ENCODE data around the gene C10orf62.
"Not testable (repeated sequence)": the region's sequence is repeated elsewhere in the genome, so short reads cannot be mapped to it uniquely, and the experiment has no call there.

Gene C10orf62, protein sequence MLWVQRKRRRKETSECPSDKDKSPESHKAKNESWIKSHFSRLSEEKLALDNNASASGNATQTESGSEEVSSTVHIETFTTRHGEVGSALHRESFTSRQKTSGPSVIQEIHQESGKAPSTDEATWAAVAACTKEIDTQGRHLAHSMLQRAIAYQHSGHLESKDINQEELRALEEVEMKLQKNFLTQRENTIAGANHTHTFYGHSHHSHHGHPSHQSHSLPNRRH

DNA sequence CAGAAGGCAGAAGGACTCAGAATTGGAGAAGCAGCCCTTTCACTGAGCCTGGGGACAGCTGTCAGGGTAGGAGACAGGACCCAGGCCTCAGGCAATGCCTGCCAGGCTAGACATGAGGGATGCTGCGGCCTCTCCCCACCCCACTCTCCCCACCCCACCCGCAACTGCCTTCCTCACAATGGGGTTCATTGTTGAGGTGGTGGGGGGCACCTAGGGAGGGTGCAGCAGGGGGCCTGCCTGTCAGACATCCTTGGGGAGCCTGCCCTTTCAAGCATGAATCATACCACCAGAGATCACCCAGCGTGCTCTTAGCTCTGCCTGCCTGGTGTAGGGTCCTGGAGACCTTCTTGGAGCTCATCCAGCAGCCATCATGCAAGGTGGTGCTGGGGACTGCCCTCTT is at the start of gene C10orf62:
TSS of gene C10orf62 (plus strand) at position 243 of the 400 bp plus-strand sequence. CDS start 177 bp downstream, outside the sequence.
- no peak for DNase-seq

DNA sequence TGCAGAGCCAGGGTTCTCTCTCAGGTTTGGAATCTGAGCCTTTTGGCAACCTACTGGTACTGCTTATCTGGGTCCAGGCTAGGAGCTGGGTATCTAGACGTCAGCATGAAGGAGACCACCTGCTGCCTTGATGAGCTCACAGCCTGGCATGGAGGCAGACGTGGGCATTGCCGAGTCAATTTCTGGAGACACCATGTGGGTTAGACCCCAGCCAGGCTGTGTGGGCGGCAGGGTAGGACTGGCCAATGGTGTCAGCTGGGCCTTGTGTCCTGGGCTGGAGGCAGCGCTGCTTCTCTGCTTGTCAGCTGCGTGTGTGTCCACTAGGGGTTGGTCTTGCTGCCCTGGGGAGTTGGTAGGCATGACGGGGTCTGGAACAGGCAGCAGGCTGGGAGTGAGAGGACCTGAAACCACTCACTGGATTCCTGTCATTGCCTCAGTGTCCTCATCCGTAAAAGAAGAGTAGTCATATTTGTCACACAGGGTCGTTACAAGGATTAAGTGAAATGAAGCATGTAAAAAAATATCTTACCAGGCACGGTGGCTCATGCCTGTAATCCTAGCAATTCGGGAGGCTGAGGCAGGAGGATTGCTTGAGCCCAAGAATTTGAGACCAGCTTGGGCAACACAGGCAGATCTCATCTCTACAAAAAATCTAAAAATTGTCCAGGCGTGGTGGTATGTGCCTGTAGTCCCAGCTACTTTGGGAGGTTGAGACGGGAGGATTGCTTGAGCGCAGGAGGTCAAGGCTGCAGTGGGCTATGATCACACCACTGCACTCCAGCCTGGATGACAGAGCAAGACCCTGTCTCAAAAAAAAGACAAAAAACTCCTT is 48.6 kb upstream of the C10orf62 start:
- DNase-seq, result no peak

DNA sequence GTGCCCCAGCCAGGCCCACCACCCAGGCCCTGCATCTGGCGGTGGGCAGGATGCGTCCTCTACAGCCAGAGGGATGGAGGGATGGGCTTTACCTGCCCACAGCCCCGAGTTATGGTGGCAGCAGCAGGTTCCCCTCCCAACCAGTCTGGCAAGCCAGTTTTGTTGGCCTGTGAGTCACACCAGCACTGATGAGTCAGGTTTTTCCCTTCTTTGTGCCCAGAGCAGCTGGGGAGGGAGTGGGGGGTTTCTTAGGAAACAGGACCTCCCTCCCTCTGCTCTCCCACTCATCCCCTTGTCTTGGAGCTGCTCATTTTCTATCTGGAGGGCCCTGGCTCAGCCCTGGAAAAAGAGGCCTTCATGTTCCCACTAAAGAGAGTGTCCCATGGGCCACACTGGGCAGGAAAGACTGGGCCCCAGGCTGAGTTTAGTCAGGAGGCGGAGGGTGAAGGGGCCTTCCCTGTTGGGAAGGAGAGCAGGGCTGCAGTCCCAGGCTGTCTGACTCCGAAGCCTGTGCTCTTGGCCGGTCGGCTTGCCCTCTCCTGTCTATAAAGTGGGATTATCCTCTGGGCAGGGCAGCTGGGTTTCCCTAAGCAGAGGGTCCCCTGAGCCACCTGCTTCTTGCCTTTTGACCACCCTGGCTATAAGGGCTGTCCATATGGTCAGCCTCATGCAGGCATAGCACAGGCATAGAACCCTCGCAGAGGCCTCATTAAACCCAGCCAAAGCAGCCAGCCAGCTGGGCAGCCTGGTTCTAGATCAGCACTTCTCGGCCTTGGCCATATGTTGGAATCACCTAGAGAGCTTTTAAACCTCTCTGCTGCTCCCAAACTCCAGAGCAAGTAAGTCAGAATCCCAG is 47.1 kb upstream of the C10orf62 start:
- DNase-seq, result peak; percentile 58

DNA sequence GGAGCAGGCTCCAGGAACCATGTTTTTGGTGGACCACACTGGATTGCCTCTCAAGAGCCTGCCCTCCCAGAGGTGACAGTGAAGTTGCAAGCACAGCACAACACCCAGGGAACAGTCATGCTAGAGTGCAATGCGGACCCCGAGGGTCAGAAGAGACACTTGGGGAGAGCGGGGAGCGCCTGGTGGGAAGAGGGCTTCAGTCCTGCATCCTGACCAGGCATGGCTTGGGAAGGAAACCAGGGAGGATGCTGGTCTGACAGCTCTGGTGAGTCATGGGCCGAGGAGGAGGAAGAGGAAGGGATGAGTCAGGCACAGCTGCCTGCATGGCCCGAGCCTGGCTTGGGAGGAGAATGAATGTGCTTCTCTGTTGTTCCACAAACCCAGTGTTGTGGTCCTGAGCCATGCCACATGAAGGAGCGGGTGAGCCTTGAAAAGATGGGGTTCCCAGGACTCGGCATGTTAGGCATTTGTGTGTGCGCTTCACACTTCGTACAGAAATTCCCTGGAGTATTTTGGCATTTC is 46.4 kb upstream of the C10orf62 start:
- peak; percentile 73 for DNase-seq

DNA sequence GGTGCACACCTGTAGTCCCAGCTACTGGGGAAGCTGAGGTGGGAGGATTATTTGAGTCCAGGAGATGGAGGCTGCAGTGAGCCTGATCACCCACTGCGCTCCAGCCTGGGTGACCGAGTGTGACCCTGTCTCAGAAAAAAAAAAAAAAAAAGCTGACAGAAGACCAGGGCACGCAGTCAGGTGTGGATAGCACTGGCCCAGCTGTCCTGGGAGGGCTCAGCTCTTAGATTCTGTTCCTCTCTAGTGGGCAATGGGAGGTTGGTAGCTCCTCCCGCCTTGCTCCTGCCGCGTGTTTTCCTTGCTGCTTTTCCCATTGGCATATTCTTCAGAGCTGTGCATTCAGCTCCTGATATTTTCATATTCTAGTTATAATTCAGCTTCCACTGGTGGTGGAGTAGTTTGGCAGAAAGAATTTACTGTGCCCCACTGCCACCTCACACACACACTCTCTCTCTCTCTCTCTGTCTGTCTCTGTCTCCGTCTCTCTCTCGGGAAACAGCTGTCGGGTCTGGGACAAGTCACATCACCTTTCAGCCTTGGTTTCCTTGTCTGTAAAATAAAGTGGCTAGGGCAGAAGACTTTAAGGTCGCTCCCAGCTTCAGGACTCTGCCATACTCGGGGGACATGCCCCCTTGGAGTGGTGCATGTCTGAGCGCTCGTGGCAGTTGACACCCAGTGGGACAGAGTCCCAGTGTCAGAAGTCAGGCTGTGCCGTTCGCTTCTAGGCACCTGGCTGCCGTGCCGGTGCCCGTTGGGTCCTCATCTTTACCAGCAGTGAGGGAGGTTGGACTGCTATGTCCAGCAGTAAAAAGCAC is 42.9 kb upstream of the C10orf62 start:
- no peak for DNase-seq

DNA sequence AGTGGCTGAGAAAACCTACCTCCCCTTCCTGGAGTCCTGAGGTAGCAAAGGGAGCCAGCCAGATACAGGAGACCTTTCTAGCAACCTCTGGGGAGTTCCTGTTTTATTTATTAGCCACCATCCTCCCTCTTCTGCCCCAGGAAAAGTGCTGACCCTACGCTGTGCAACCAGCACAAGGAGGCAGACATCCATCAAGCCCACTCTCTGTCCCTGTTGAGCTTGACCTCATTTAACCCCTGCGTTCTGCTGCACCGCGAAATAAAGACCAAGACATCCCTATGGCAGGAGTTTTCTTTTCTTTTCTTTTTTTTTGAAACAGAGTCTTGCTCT is 42.3 kb upstream of the C10orf62 start:
- no peak for DNase-seq

DNA sequence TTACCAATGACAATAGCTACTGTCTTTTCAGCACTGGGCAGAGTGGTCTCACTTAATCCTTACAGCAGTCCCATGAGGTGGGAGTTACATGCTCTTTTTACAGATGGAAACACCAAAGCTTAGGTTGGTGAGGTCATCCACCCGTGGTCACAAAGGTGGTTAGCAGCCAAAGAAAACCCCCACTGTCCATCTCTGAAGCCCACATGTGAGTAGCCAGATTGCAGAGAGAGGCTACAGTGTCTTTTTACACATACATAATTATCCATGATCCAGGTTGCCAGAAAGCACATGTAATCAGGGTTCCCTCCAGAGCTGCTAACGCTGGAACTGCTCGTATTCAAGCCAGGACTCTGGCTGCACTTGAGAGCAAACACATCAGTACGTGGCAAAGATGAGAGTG is 41.6 kb upstream of the C10orf62 start:
- no peak for DNase-seq

DNA sequence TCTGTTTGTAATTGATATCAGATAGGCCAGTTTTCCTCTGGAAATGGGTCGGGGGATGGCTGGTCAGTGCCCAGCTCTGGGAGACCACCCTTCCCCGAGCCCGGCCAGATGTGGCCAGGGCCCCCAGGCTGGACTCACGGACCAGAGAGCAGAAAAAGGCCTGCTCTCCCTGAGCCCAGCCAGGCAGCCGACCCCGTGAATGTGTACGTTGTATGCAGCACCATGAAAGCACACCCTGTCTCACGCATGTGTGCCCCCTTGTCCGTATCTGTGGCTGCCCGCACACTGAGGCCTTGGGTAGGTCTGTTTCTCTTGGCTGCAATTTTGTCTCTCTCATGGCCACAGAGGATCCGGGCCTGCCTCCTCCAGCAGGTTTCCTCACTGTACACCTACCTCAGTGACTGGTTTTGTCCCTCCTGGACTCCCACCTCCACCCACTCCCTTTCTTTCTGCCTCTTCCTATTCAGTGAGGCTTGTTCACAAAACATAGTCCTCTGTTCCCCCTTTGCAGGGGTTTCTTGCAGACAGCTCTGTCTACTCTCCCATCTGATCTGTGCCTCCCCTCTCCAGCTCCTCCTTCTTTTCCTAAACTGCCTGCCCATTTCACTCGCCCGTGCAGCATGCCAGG is 40.6 kb upstream of the C10orf62 start:
- DNase-seq, result no peak

DNA sequence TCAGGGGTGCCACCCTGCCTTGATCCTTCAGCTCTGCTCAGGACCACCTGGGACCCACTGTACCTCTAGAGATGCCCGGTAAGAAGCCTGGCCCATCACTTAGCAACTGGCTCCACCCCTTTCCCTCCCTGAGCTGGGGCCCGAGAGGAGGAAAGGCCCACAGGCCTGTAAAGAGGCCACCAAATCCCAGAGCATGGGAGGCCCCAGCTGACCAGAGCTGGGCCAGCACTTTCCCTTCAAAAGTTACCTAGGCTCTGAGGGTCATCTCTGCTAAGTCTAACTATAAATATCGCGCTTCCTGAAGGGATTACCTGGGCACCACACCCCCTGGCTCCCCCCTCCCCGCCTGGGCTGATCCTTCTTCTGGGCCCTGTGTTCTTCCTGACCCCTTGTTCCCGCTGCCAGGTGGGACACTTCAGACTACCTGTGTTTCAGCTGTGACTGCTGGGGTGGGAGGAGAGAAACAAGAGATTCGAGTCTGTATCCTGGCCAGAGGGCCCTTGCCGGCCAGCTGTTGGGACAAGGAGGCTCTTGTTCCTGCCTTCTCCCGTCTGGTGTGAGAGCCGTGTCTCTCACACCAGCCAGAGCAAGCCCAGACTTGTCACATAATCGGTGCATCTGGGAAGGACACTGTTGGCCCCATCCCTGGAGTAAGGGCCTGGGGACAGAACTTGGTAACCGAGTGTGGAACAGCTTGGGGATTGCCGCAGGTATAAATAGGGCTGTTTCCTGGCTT is 39.8 kb upstream of the C10orf62 start:
- DNase-seq, result no peak

DNA sequence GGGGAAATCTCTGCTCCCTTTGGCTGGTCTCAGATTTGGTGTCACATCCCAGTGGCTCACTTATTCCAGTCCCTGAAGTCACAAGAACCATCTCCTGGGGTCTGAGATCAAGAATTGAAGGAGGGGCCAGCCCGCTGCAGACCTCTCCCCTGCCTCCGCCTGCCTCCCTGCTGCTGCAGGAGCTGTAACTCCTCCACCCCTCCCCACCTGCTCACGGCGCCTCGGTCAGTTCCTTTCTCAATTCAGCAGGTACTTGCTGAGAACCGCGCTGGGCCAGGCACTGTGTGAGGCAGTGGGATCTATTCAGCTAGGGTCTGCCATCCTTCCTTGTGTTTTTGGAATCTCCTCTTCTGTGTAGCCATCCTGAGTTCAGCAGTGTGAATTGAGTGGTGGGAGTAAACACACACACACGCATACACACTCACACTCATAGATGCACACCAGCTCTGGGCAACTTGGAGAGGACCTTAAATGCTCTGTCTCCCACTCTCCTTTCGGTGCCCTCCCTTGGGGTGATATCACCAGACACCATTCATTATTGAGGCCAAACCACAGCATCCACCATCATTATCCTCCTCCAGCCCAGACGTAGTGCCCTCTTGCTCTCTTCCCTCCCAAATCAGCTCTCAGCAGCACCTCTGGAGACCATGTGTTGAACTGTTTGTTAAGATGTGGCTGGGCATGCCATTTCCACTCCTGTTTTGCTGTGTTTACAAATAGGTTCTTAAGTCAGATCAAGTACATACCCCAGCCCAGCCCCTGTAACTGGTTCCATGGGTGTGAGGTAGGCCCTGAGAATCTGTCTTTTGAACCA is 39.0 kb upstream of the C10orf62 start:
- DNase-seq, result no peak

DNA sequence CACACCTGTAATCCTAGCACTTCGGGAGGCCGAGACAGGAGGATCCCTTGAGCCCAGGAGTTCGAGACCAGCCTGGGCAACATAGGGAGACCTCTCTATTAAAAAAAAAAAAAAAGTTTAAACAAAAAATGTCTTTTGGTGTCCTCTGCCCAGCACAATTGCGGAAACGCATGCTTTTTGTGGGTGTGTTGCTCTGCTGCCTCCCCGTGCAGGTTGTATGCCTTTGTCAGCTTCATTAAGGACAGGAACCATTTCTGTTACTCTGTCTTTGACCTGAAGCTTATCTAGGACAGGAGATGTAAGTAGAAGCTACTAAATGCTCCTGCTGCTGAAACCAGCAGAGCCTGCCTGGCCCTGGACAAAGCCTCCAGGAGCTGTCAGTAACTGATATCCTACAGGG is 38.2 kb upstream of the C10orf62 start:
- no peak for DNase-seq

DNA sequence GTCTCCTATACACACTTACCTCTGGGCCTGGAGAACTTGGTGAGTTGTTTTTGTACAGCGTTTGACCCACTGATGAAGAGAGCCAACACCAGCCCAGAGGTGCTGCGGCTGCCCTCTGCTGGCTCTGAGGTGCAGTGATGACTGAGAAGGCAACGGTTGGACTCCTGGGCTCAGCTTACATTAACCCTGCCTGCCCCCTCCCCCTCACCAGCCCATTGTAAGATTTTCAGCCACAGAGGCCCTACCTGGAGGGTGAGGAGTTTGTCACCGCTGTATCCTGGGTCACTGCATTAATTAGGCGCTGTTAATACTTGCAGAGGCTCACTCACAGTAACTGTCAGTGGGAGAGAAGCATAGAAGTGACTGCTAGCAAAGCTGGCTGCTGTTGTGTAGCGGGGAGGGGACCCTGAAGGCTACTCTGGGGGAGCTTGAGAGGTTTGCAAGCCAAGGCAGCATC is 35.9 kb upstream of the C10orf62 start:
- peak; percentile 75 for DNase-seq

DNA sequence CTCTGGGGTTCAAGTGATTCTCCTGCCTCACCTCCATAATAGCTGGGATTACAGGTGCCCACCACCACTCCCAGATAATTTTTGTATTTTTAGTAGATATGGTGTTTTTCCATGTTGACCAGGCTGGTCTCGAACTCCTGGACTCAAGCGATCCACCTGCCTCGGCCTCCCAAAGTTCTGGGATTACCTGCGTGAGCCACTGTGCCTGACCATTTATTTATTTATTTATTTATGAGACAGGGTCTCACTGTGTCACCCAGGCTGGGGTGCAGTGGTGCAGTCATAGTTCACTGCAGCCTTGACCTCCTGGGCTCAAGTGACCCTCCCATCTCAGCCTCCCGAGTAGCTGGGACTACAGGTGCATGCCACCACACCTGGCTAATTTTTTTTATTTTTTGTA is 35.2 kb upstream of the C10orf62 start:
- DNase-seq, result not testable (repeated sequence)

DNA sequence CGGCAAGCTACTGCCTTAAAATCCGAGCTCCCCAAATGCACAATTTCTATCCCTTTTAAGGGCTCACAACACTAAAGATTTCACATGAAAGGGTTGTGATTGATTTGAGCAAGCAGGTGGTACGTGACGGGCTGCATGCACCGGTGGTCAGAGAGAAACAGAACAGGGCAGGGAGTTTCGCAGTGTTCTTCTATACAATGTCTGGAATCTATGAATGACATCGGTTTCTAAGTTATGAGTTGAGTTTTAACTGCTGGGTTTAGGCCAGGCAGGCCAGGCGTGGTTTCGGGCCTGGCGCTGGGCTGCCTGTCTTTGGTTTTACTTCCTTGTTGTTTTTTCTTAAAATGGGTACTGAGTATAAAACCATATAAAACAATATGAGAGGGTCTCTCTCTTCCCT is 34.0 kb upstream of the C10orf62 start:
- not testable (repeated sequence) for DNase-seq

DNA sequence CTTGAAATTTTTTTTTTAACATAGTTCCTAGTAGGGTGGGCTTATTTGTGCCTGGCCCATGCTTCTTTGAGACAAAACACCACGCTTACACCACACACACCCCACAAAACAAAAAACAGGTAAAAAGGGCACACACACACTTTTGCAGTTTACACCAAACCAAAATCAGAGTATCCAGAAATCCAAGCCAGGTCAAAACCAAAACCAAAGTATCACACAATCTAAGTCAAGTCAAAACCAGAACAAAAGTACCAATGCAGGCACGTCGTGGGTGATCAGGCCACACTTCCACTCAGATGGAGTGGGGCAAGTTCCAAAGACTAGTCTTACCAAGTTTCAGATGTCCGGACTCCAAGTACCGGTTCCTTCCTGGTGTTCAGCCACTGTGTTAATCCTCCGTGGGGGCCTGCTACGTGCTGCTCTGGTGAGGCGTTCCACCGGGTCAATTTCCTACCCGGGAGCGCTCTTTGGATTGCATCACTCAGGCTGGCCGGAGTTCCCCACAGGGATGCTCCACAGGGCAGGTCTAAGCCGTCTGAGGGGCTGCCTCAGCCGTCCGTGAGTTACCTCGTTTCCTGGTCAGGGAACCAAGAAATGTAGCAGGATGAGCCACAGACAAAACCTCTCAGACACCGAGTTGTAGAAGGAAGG is 28.7 kb upstream of the C10orf62 start:
- not testable (repeated sequence) for DNase-seq

DNA sequence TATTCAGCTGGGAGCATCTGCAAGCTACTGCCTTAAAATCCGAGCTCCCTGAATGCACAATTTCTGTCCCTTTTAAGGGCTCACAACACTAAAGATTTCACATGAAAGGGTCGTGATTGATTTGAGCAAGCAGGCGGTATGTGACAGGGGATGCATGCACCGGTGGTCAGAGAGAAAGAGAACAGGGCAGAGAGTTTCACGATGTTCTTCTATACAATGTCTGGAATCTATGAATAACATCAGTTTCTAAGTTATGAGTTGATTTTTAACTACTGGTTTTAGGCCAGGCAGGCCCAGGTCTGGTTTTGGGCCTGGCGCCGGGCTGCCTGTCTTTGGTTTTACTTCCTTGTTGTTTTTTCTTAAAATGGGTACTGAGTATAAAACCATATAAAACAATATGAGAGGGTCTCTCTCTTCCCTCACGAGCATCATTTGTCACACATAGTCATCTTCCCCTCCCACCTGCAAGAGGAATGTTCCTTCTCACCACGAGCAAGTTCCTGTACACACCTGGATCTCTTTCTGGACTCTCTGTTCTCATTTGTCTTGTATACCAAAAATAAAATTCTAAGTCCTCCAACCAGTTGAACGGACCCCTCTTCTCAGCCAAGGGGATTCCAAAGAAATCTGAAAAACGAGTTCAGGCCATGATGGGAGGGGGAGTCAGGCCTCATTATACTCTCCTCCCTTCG is 28.0 kb upstream of the C10orf62 start:
- not testable (repeated sequence) for DNase-seq

DNA sequence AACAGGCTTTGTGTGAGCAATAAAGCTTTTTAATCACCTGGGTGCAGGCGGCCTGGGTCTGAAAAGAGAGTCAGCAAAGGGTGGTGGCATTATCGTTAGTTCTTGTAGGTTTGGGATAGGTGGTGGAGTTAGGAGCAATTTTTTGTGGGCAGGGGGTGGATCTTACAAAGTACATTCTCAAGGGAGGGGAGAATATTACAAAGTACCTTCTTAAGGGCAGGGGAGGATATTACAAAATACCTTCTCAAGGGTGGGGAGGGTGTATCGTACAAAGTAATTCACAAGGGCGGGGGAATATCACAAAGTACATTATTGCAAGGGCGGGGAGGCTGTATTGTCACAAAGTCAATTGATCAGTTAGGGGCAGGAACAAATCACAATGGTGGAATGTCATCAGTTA is 27.2 kb upstream of the C10orf62 start:
- not testable (repeated sequence) for DNase-seq

DNA sequence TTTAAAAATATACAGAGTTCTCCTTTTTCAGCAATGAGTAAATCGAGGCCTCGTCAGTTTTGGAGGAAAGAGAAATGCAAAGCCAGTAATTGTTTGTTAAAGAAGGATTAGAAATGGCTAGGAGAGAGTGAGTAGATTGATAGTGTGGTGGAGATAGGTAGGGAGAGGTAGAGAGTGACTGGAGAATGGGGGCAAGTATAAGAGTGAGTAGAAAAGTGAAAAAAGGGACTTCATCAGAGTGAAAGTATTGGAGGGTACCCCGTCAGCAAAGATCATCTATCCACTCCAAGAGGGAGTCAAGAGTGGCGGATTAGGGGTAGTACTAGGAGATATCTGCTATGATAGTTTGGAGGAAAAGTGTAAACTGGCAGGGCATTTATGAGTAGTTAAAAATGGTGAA is 26.2 kb upstream of the C10orf62 start:
- DNase-seq, result no peak

DNA sequence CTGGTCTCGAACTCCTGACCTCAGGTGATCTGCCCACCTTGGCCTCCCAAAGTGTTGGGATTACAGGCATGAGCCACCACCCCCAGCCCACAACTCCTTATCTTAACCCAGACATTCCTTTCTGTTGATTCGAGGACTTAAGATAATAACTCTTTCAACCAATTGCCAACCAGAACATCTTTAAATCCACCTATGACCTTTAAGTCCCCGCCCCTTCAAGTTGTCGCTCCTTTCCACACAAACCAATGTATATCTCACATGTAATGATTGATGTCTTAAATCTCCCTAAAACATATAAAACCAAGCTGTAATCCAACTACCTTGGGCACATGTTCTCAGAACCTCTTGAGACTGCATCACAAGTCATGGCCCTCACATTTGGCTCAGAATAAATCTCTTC is 24.7 kb upstream of the C10orf62 start:
- no peak for DNase-seq
